ENCODE results near the gene RBMS1.

DNA sequence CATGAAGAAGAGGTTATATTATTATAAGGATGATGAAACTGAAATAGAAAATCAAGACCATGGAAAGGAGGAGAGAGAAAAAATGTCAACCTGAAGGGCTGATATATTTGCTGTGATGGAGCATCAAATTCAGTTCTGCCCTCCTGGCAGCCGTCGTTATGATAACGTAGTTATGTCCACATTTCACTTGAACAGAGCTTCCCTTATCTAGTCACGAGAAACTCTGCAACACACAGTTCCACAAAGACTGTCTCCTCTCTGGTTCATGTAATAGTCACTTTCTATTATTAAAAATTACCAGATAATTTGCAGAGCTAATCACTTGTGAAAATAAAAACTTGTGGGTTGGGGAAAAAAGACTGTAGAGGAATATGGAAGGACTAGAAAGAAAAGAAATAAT lies 19.5 kb upstream of the RBMS1 start:
- no peak for TF ChIP-seq POLR2A (IDR thresholded peaks at IDR 0.05)
- TF ChIP-seq, protein P1, sequence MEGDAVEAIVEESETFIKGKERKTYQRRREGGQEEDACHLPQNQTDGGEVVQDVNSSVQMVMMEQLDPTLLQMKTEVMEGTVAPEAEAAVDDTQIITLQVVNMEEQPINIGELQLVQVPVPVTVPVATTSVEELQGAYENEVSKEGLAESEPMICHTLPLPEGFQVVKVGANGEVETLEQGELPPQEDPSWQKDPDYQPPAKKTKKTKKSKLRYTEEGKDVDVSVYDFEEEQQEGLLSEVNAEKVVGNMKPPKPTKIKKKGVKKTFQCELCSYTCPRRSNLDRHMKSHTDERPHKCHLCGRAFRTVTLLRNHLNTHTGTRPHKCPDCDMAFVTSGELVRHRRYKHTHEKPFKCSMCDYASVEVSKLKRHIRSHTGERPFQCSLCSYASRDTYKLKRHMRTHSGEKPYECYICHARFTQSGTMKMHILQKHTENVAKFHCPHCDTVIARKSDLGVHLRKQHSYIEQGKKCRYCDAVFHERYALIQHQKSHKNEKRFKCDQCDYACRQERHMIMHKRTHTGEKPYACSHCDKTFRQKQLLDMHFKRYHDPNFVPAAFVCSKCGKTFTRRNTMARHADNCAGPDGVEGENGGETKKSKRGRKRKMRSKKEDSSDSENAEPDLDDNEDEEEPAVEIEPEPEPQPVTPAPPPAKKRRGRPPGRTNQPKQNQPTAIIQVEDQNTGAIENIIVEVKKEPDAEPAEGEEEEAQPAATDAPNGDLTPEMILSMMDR (IDR thresholded peaks at IDR 0.05): no peak
